ACC112 (cell line): ENCODE results near the gene DSCAML1.

Experiments
- H2AFZ ChIP-seq: fragments of 200-600 bp; sonication (generic); one replicate; pipeline ENCODE4 v1.6.0; 2017; ENCODE audit warnings: antibody characterized with exemption, low read length; ENCODE audit not compliant: unreplicated experiment
- H3K27ac ChIP-seq: fragments of 200-600 bp; sonication (generic); 2 replicates; pipeline ENCODE4 v1.5.1; 2014; ENCODE audit warnings: low read depth, mild to moderate bottlenecking, antibody characterized with exemption, low read length, moderate library complexity
- H3K27me3 ChIP-seq: fragments of 200-600 bp; sonication (generic); 2 replicates; pipeline ENCODE4 v1.6.1; 2014; ENCODE audit warnings: mild to moderate bottlenecking, antibody characterized with exemption, low read length, moderate library complexity, mixed read lengths; ENCODE audit not compliant: insufficient read depth
- H3K36me3 ChIP-seq: fragments of 200-600 bp; sonication (generic); 2 replicates; pipeline ENCODE4 v1.6.1; 2016; ENCODE audit warnings: mild to moderate bottlenecking, antibody characterized with exemption, low read length, moderate library complexity, mixed read lengths; ENCODE audit not compliant: insufficient read depth
- H3K4me1 ChIP-seq: fragments of 200-600 bp; sonication (generic); one replicate; pipeline ENCODE4 v1.6.1; 2016; ENCODE audit warnings: low read length, mixed read lengths; ENCODE audit not compliant: insufficient read depth, unreplicated experiment, control insufficient read depth
- H3K4me3 ChIP-seq: fragments of 200-600 bp; sonication (generic); 2 replicates; pipeline ENCODE4 v1.5.1; 2014; ENCODE audit warnings: mild to moderate bottlenecking, low read depth, low read length
- H3K79me2 ChIP-seq: fragments of 200-600 bp; sonication (generic); one replicate; pipeline ENCODE4 v1.6.0; 2016; ENCODE audit warnings: low read length; ENCODE audit not compliant: control insufficient read depth, unreplicated experiment, insufficient read depth

DSCAML1 gene

DNA sequence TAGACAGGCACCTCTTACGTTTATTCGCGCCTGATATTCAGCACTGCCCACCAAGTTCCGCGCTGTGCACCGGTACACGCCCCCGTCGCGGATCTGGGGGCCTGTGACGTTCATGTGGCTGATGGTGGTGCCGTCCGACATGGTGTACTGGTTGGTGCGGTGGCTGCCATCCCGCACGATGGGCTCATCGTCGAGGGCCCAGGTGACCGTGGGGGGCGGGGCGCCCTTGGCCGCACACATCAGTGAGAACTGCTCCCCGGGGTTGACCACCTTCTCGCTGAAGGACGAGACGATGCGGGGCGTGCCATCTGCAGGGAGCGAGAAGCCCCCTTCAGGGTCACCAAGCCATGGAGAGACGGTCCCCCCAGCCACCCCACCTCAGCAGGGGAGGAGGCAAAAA lies 278.6 kb downstream of the DSCAML1 start:
- Histone ChIP-seq H3K79me2 (no peaks in the 10 kb centered on the region), H3K36me3 (no peaks in the 10 kb centered on the region), H3K4me1 (peaks cover 2% of the 10 kb centered on the region), H2AFZ (no peak overlapping the region), H3K27ac (no peak overlapping the region), H3K4me3 (no peak overlapping the region), H3K27me3 (peaks cover 5% of the 10 kb centered on the region)

DNA sequence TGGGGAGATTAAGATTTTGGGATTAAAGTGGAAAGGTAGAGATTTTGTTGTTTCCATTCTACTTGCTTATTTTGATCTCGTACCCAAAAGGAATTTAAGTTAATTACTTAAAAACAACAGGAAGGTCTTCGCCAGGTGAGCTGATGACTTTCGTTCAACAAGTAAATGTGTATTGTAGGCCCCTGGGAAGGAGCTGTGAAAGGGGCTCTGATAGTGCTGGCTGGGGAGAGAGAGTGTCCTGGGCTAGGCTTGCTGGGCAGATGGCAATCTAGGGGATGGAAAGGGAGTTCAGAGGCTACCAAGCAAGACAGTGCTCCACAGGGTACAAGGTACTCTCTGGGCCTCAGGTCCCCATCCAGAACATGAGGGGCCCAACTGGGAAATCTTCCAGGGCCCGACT lies 279.9 kb downstream of the DSCAML1 start:
- H3K4me3 ChIP-seq: no peak overlapping the region
- no peaks in the 10 kb centered on the region for H3K36me3 ChIP-seq
- H3K27ac ChIP-seq: no peak overlapping the region
- no peak overlapping the region for H2AFZ ChIP-seq
- H3K27me3 ChIP-seq: peaks cover 15% of the 10 kb centered on the region
- no peaks in the 10 kb centered on the region for H3K4me1 ChIP-seq
- H3K79me2 ChIP-seq: no peaks in the 10 kb centered on the region

DNA sequence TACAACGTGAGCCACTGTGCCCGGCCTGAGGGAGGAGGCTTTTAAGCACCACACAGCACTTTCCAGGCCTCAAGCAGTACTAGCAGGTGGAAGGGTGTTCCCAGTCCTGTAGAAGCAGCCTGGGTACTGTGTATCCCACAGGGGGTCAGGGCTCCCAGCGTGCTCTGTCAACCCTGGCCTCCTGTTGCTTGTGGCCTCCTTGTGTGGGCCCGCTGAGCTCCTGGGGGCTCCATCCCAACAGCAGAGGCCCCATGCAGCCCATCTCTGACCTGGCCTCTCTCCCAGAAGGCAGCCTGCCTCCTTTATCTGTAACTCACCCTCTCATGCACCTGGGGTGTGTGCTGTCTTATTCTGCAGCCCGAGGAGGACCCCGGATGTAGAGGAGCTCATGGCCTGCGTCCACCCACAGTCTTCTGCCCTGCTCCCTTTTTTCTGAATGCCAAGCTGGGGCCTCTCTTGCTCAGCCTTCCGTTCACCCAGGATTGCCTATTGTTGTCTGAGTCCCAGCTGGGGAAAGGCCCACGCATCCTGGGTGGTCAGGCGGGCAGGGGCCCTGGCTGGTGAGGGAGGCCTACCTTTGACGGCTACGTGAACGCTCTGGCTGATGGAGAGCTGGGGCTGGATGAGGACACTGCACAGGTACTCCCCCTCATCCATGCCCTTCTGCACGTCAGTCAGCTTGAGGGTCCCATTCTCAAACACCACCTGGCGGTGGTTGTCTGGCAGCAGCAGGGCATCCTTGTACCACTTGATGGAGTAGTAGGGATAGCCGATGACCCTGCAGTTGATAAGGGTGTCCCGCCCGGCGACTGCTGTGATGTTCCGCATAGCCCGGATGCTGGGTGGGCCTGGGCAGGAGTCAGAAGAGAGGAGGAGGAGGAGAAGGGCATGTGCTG lies 280.9 kb downstream of the DSCAML1 start:
- peaks cover 23% of the 10 kb centered on the region for H3K27me3 ChIP-seq
- H3K27ac ChIP-seq: no peak overlapping the region
- no peaks in the 10 kb centered on the region for H3K4me1 ChIP-seq
- no peak overlapping the region for H3K4me3 ChIP-seq
- no peak overlapping the region for H2AFZ ChIP-seq
- no peaks in the 10 kb centered on the region for H3K36me3 ChIP-seq
- H3K79me2 ChIP-seq: no peaks in the 10 kb centered on the region

GRCh38 chr11:117514256-117514655 lies 282.8 kb downstream of the DSCAML1 start:
- no peaks in the 10 kb centered on the region for H3K79me2 ChIP-seq
- no peaks in the 10 kb centered on the region for H3K36me3 ChIP-seq
- H3K27ac ChIP-seq: no peak overlapping the region
- H3K27me3 ChIP-seq: peaks cover 23% of the 10 kb centered on the region
- H3K4me3 ChIP-seq: no peak overlapping the region
- no peak overlapping the region for H2AFZ ChIP-seq
- no peaks in the 10 kb centered on the region for H3K4me1 ChIP-seq

DNA sequence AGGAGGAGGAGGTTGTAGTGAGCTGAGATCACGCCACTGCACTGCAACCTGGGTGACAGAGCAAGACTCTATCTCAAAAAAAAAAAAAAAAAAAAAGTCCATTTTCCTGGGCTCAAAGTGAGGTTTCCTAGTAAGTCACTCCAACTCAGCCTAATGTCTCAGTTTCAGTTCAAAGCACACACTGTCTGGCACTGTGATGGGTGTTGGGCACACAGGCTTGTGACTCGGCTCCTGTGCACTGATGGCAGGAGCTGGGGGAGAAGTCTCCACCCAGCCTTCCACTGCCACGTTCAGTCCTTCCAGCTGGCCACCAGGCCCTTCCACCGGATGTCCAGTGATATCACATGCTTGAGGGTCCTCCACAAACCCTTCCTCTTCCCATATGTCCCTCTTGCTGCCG lies 283.4 kb downstream of the DSCAML1 start:
- no peak overlapping the region for H3K27ac ChIP-seq
- no peak overlapping the region for H2AFZ ChIP-seq
- H3K79me2 ChIP-seq: no peaks in the 10 kb centered on the region
- no peaks in the 10 kb centered on the region for H3K4me1 ChIP-seq
- no peak overlapping the region for H3K4me3 ChIP-seq
- H3K27me3 ChIP-seq: peaks cover 20% of the 10 kb centered on the region
- H3K36me3 ChIP-seq: no peaks in the 10 kb centered on the region

GRCh38 chr11:117511931-117512539 lies 285.0 kb downstream of the DSCAML1 start:
- Histone ChIP-seq H3K4me1 (no peaks in the 10 kb centered on the region), H3K27me3 (peaks cover 20% of the 10 kb centered on the region), H3K36me3 (no peaks in the 10 kb centered on the region), H3K79me2 (no peaks in the 10 kb centered on the region), H3K4me3 (no peak overlapping the region), H3K27ac (no peak overlapping the region), H2AFZ (no peak overlapping the region)

- Histone ChIP-seq H3K27me3 (peaks cover 20% of the 10 kb centered on the region), H3K4me3 (no peak overlapping the region), H3K79me2 (no peaks in the 10 kb centered on the region), H3K4me1 (no peaks in the 10 kb centered on the region), H2AFZ (no peak overlapping the region), H3K36me3 (no peaks in the 10 kb centered on the region), H3K27ac (no peak overlapping the region)
Observed at GRCh38 chr11:117511483-117511930, 285.5 kb downstream of the DSCAML1 start.

DNA sequence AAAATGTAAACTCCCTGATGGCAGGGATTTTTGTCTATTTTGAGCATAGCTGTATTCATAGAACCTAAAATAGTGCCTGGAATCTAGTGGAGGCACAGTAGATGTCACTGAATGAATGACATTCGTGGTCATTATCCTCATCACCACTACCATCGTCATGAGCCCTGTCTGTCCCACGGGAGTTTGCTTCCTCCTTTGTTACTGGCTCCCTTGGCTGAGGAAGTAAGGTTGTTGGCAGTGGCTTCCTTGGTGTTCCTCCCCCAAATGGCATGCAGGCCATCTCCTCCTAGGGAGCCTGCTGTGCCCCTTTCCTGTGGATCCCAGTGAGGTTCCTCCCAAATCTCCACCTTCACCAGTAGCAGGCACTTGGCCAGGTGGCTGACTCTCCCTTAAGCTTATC lies 286.4 kb downstream of the DSCAML1 start:
- Histone ChIP-seq H3K27ac (no peak overlapping the region), H3K36me3 (no peaks in the 10 kb centered on the region), H3K27me3 (peaks cover 20% of the 10 kb centered on the region), H3K79me2 (no peaks in the 10 kb centered on the region), H2AFZ (no peak overlapping the region), H3K4me1 (no peaks in the 10 kb centered on the region), H3K4me3 (no peak overlapping the region)

GRCh38 chr11:117509543-117509942 lies 287.5 kb downstream of the DSCAML1 start:
- H3K27me3 ChIP-seq: peaks cover 20% of the 10 kb centered on the region
- no peaks in the 10 kb centered on the region for H3K36me3 ChIP-seq
- H3K4me3 ChIP-seq: no peak overlapping the region
- H3K4me1 ChIP-seq: no peaks in the 10 kb centered on the region
- no peak overlapping the region for H3K27ac ChIP-seq
- no peaks in the 10 kb centered on the region for H3K79me2 ChIP-seq
- H2AFZ ChIP-seq: no peak overlapping the region

GRCh38 chr11:117506971-117507370 lies 290.0 kb downstream of the DSCAML1 start:
- Histone ChIP-seq H3K27me3 (peaks cover 25% of the 10 kb centered on the region), H3K36me3 (no peaks in the 10 kb centered on the region), H3K4me3 (no peak overlapping the region), H3K27ac (no peak overlapping the region), H2AFZ (no peak overlapping the region), H3K4me1 (no peaks in the 10 kb centered on the region), H3K79me2 (no peaks in the 10 kb centered on the region)
